Measurements from ENCODE around the gene TPX2. TPM values are rescaled to one million over a fixed set of nuclear protein-coding genes. Genes with fewer than 3 reads are reported as not detected.

Gene TPX2, protein sequence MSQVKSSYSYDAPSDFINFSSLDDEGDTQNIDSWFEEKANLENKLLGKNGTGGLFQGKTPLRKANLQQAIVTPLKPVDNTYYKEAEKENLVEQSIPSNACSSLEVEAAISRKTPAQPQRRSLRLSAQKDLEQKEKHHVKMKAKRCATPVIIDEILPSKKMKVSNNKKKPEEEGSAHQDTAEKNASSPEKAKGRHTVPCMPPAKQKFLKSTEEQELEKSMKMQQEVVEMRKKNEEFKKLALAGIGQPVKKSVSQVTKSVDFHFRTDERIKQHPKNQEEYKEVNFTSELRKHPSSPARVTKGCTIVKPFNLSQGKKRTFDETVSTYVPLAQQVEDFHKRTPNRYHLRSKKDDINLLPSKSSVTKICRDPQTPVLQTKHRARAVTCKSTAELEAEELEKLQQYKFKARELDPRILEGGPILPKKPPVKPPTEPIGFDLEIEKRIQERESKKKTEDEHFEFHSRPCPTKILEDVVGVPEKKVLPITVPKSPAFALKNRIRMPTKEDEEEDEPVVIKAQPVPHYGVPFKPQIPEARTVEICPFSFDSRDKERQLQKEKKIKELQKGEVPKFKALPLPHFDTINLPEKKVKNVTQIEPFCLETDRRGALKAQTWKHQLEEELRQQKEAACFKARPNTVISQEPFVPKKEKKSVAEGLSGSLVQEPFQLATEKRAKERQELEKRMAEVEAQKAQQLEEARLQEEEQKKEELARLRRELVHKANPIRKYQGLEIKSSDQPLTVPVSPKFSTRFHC
- total RNA-seq = 10 to 100 TPM in 1 of 4 donors, 1 to 10 TPM in 3; 5.9 to 10.2 (median 7.3) TPM

DNA sequence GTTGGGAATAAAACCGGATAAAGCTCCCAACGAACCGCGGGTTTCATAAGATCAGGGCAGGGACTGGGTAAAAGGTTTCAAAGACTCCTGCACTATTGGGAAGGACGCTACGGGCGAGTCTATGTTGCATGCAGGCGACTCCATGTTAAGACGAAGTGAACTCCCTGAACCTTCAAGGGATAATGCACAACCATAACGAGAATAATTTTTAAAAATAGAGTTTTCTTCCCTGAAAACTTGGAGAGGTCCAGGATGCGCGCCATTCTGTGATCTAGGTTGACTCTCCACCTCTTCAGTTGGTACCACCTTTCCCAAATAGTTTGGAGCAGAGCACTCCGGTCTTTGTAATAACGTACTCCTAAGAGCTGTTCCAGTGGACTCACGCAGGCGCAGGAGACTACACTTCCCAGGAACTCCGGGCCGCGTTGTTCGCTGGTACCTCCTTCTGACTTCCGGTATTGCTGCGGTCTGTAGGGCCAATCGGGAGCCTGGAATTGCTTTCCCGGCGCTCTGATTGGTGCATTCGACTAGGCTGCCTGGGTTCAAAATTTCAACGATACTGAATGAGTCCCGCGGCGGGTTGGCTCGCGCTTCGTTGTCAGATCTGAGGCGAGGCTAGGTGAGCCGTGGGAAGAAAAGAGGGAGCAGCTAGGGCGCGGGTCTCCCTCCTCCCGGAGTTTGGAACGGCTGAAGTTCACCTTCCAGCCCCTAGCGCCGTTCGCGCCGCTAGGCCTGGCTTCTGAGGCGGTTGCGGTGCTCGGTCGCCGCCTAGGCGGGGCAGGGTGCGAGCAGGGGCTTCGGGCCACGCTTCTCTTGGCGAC is at the start of gene TPX2:
Gene TPX2 (plus strand): TSS at position 562 of the 821 bp plus-strand sequence. CDS start 18,187 bp downstream, outside the sequence.
- peak within 1 kb of the TSS; percentile 54 for H3K4me3 ChIP-seq (ENCODE audit: low read depth, poor library complexity, severe bottlenecking)
- peak; percentile 97 to 98 for DNase-seq (ENCODE audit: low spot score in 2 of 2)
- TF ChIP-seq POLR2A (IDR thresholded peaks at IDR 0.05) = no peak
- TF ChIP-seq, protein P1, sequence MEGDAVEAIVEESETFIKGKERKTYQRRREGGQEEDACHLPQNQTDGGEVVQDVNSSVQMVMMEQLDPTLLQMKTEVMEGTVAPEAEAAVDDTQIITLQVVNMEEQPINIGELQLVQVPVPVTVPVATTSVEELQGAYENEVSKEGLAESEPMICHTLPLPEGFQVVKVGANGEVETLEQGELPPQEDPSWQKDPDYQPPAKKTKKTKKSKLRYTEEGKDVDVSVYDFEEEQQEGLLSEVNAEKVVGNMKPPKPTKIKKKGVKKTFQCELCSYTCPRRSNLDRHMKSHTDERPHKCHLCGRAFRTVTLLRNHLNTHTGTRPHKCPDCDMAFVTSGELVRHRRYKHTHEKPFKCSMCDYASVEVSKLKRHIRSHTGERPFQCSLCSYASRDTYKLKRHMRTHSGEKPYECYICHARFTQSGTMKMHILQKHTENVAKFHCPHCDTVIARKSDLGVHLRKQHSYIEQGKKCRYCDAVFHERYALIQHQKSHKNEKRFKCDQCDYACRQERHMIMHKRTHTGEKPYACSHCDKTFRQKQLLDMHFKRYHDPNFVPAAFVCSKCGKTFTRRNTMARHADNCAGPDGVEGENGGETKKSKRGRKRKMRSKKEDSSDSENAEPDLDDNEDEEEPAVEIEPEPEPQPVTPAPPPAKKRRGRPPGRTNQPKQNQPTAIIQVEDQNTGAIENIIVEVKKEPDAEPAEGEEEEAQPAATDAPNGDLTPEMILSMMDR (IDR thresholded peaks at IDR 0.05) = no peak
- 0% methylated on average over 40 to 49 of the region's 54 CpGs for WGBS, 2 donors
- intact Hi-C loops (cut with DNase I; ENCODE audit: low total_unique reads) = no loop called here

DNA sequence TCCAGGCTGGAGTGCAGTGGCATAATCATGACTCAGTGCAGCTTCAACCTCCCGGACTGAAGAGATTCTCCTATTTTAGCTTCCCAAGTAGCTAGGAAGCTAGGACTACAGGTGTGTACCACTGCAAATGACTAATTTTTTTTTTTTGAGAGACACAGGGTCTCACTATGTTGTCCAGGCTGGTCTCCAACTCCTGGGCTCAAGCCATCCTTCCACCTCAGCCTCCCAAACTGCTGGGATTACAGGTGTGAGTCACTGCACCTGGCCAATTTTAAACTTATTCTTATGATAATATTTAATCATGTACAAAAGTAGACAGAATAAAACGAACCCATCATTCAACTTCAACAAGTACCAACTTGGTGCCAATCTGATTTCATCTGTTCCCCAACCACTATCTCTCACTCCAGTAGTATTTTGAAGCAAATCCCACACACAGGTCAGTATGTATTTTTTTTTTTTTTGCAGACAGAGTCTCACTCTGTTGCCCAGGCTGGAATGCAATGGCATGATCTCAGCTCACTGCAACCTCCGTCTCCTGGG is 48.9 kb upstream of the TPX2 start:
- WGBS, 2 donors = 65 to 76% methylated on average over 3 of the region's 3 CpGs
- no peak for DNase-seq (ENCODE audit: low spot score in 2 of 2)

DNA sequence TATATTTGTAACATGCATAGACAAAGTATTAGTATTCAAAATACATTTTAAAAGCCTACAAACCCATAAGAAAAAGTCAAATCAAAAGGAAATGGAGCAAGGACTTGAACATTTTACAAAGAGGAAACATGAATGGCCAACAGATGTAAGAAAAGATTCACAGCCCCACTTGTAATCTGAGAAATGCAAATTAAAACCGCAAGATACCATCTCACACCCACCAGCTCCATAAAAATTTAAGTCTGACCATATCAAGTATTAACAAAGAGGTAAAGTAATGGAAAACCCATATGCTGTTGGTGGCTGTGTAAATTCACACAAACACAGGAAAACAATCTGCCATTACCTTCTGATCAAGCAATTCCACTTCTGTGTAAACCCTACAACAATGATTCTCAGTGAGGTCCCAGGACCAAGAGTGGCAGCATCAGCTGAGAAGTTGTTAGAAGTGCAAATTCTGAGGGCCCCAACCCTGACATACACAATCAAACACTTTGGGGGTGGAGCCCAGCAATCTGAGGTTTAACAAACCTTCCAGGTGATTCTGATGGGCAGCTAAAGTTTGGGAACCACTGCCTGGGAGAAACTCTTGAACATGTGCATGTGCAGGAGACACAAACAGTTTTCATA is 47.3 kb upstream of the TPX2 start:
- 30 to 52% methylated on average over 1 of the region's 1 CpG for WGBS, 2 donors

More for the DNA sequence above, 48.9 kb upstream of the TPX2 start:
- no peak overlapping the region for H3K4me3 ChIP-seq (ENCODE audit: low read depth, poor library complexity, severe bottlenecking)
- TF ChIP-seq, protein P1 (IDR thresholded peaks at IDR 0.05) = no peak
- TF ChIP-seq POLR2A (IDR thresholded peaks at IDR 0.05) = no peak
- intact Hi-C loops (cut with DNase I; ENCODE audit: low total_unique reads) = no loop called here

DNA sequence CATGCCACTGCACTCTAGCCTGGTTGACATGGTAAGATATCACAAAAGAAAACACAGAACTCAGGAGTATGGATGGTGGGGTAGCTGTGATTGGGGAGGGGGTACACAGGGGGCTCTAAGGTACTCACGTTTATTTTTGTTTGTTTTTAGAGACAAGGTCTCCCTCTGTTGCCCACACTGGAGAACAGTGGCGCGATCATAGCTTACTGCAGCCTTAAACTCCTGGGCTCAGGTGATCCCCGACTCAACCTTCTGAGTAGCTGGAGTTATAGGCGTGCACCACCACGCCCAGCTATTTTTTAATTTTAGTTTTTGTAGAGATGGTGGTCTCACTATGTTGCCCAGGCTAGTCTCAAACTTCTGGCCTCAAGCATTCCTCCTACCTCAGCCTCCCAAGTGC is 45.7 kb upstream of the TPX2 start:
- intact Hi-C loops (cut with DNase I; ENCODE audit: low total_unique reads) = no loop called here
- WGBS, 2 donors = 80 to 85% methylated on average over 6 of the region's 6 CpGs
- no peak for TF ChIP-seq POLR2A (IDR thresholded peaks at IDR 0.05)
- TF ChIP-seq, protein P1 (IDR thresholded peaks at IDR 0.05) = no peak
- DNase-seq (ENCODE audit: low spot score in 2 of 2) = no peak
- H3K4me3 ChIP-seq (ENCODE audit: low read depth, poor library complexity, severe bottlenecking) = no peak overlapping the region

More for the DNA sequence above, 47.3 kb upstream of the TPX2 start:
- TF ChIP-seq, protein P1 (IDR thresholded peaks at IDR 0.05) = no peak
- no peak for TF ChIP-seq POLR2A (IDR thresholded peaks at IDR 0.05)
- no peak overlapping the region for H3K4me3 ChIP-seq (ENCODE audit: low read depth, poor library complexity, severe bottlenecking)
- DNase-seq (ENCODE audit: low spot score in 2 of 2) = no peak
- intact Hi-C loops (cut with DNase I; ENCODE audit: low total_unique reads) = no loop called here

Measured in lower leg skin (tissue), 4 donors.